A673 (cell line): ENCODE results near the gene IER3. TPM values are rescaled to one million over a fixed set of nuclear protein-coding genes. Genes with fewer than 3 reads are reported as not detected.

ENCODE experiments used
- BruUV-seq: library from RNA; stranded (reverse); fragments of 400-500 nt; replicated peaks from 2 replicates; lab custom pipeline; 2021; lab: Mats Ljungman, UMichigan
- CTCF ChIA-PET: fragments of 300-600 bp; sonication (Branson Sonifier 250); formaldehyde crosslinking; loops from one replicate; lab custom pipeline; 2022; ENCODE audit warnings: antibody characterized with exemption; lab: Charles Lee
- POLR2A ChIA-PET: fragments of 300-600 bp; sonication (Branson Sonifier 250); formaldehyde crosslinking; loops from one replicate; lab custom pipeline; 2022; ENCODE audit warnings: antibody characterized with exemption; ENCODE audit not compliant: low non-redundant PET; lab: Charles Lee
- DNase-seq: peaks from one replicate; pipeline ENCODE4 v3.0.0-alpha.2; 2015; ENCODE audit warnings: low spot score
- H3K27ac ChIP-seq: fragments of 200-600 bp; sonication (generic); 2 replicates; pipeline ENCODE4 v1.5.1; 2016; ENCODE audit warnings: mixed run types, low read depth, mild to moderate bottlenecking, mixed read lengths, antibody characterized with exemption, low read length; ENCODE audit not compliant: poor library complexity, severe bottlenecking
- H3K27me3 ChIP-seq: fragments of 200-600 bp; sonication (generic); replicated peaks from 2 replicates; pipeline ENCODE4 v1.6.1; 2017; ENCODE audit warnings: mixed run types, low read depth, mild to moderate bottlenecking, mixed read lengths, antibody characterized with exemption, low read length; ENCODE audit not compliant: insufficient read depth, poor library complexity
- H3K36me3 ChIP-seq: fragments of 200-600 bp; sonication (generic); 2 replicates; pipeline ENCODE4 v1.6.1; 2016; ENCODE audit warnings: mixed run types, mild to moderate bottlenecking, mixed read lengths, antibody characterized with exemption, low read length; ENCODE audit not compliant: insufficient read depth, poor library complexity, severe bottlenecking
- H3K4me1 ChIP-seq: fragments of 200-600 bp; sonication (generic); 2 replicates; pipeline ENCODE4 v1.6.1; 2017; ENCODE audit warnings: mixed run types, mild to moderate bottlenecking, mixed read lengths, antibody characterized with exemption, low read length; ENCODE audit not compliant: insufficient read depth, poor library complexity, severe bottlenecking
- H3K4me3 ChIP-seq: fragments of 200-600 bp; sonication (generic); 2 replicates; pipeline ENCODE4 v1.5.1; 2016; ENCODE audit warnings: low read depth, mixed run types, mild to moderate bottlenecking, mixed read lengths, low read length; ENCODE audit not compliant: poor library complexity, severe bottlenecking
- H3K9me3 ChIP-seq: fragments of 200-600 bp; sonication (generic); 2 replicates; pipeline ENCODE4 v1.6.1; 2016; ENCODE audit warnings: mixed run types, low read depth, mild to moderate bottlenecking, mixed read lengths, antibody characterized with exemption, low read length; ENCODE audit not compliant: poor library complexity, severe bottlenecking
- CTCF ChIP-seq: fragments of 300-800, 200-600 bp; sonication (generic); conservative IDR thresholded peaks from 2 replicates; pipeline ENCODE4 v1.5.1; 2017; ENCODE audit warnings: low read depth, mild to moderate bottlenecking, antibody characterized with exemption, low read length, moderate library complexity, mixed read lengths
- EZH2 ChIP-seq: fragments of 200-600 bp; sonication (generic); IDR thresholded peaks from 2 replicates; pipeline ENCODE4 v1.6.1; 2017; ENCODE audit warnings: borderline replicate concordance, low read depth, mild to moderate bottlenecking, mixed read lengths, antibody characterized with exemption, low read length; ENCODE audit not compliant: poor library complexity, severe bottlenecking
- intact Hi-C: fragments of 100-400 bp; cut with micrococcal nuclease; formaldehyde crosslinking; loops from one replicate; pipeline ENCODE4 v1.10.0; 2022; ENCODE audit not compliant: unreplicated experiment
- total RNA-seq: library from RNA; stranded (reverse); gene quantifications from 2 replicates; pipeline ENCODE4 v1.2.3, GENCODE V29; 2021

Gene IER3
- total RNA-seq, 1 experiment from 2014 or later, result 34.6 TPM

- BruUV-seq, result no TSS peak
- ChIA-PET POLR2A (no interaction called here), CTCF (no interaction called here)
- Histone ChIP-seq H3K27ac (no peak overlapping the region), H3K36me3 (peaks cover 13% of the 10 kb centered on the region), H3K9me3 (no peaks in the 10 kb centered on the region), H3K4me3 (no peak overlapping the region), H3K27me3 (no peaks in the 10 kb centered on the region), H3K4me1 (peaks cover 4% of the 10 kb centered on the region)
- DNase-seq, result no peak
- intact Hi-C loops, result no loop called here
- TF ChIP-seq CTCF (no peak), EZH2 (no peak)
Measured at GRCh38 chr6:30696432-30696831, 47.9 kb downstream of the IER3 start.

Other genes starting within 250 kb of the IER3 start
- gene GNL1, start 188.1 kb downstream of the IER3 start, total RNA-seq, result 93.2 and 101 TPM in 2 replicates
- 49.9 and 53.0 TPM in 2 replicates for gene PRR3, start 187.3 kb downstream of the IER3 start, total RNA-seq
- 109 and 119 TPM in 2 replicates for gene ABCF1, start 173.1 kb downstream of the IER3 start, total RNA-seq
- gene PPP1R10, start 127.3 kb downstream of the IER3 start, total RNA-seq, result 121 and 129 TPM in 2 replicates
- gene MRPS18B, start 126.7 kb downstream of the IER3 start, total RNA-seq, result 70.3 and 70.4 TPM in 2 replicates
- gene ATAT1, start 117.7 kb downstream of the IER3 start, total RNA-seq, result 31.7 and 33.0 TPM in 2 replicates
- 25.0 and 35.9 TPM in 2 replicates for gene C6orf136, start 97.4 kb downstream of the IER3 start, total RNA-seq
- gene DHX16, start 71.5 kb downstream of the IER3 start, total RNA-seq, result 44.7 and 46.4 TPM in 2 replicates
- 49.3 and 50.3 TPM in 2 replicates for gene PPP1R18, start 57.9 kb downstream of the IER3 start, total RNA-seq
- 49.8 and 54.4 TPM in 2 replicates for gene NRM, start 53.6 kb downstream of the IER3 start, total RNA-seq
- 52.9 and 53.4 TPM in 2 replicates for gene MDC1, start 27.3 kb downstream of the IER3 start, total RNA-seq
- gene TUBB, start 24.2 kb downstream of the IER3 start, total RNA-seq, result 1,864 and 1,936 TPM in 2 replicates
- 116 and 120 TPM in 2 replicates for gene FLOT1, start 1.9 kb downstream of the IER3 start, total RNA-seq
- gene DDR1, start 140.0 kb upstream of the IER3 start, total RNA-seq, result 48.0 and 57.9 TPM in 2 replicates
- gene GTF2H4, start 163.7 kb upstream of the IER3 start, total RNA-seq, result 42.6 and 45.9 TPM in 2 replicates
- 48.4 and 53.4 TPM in 2 replicates for gene VARS2, start 169.7 kb upstream of the IER3 start, total RNA-seq
- not detected in 2 replicates for gene SFTA2, start 187.6 kb upstream of the IER3 start, total RNA-seq
- gene MUCL3, start 196.4 kb upstream of the IER3 start, total RNA-seq, result not detected in 2 replicates
- gene MUC21, start 239.2 kb upstream of the IER3 start, total RNA-seq, result not detected in 2 replicates